WTC11 (cell line): ENCODE measurements around the gene ZNF556. TPM values are rescaled to one million over a fixed set of nuclear protein-coding genes. Genes with fewer than 3 reads are reported as not detected.
A peak's percentile ranks its signal among the peaks of the same experiment; 100 is the strongest.

Experiments
- ATAC-seq: fragments of 200-7000 bp; cut with Tn5 transposase; 2 replicates; pipeline ENCODE4 v1.10.0; 2021; ENCODE audit warnings: mild to moderate bottlenecking, moderate library complexity
- CTCF ChIA-PET: fragments of 300-600 bp; sonication (Branson Sonifier 250); formaldehyde crosslinking; loops from one replicate; lab custom pipeline; 2021; ENCODE audit warnings: antibody characterized with exemption; lab: Charles Lee
- POLR2A ChIA-PET: fragments of 350-600 bp; sonication (Branson Sonifier 250); formaldehyde crosslinking; loops from one replicate; lab custom pipeline; 2021; ENCODE audit warnings: antibody characterized with exemption; lab: Charles Lee
- DNase-seq: peaks from one replicate; pipeline ENCODE4 v3.0.0; 2021; ENCODE audit warnings: low spot score
- H3K27ac Mint-ChIP-seq: 2 replicates; pipeline ENCODE4 v1.8.0; 2021; ENCODE audit warnings: mixed read lengths
- H3K27me3 Mint-ChIP-seq: 2 replicates; pipeline ENCODE4 v1.8.0; 2021; ENCODE audit warnings: low read depth, mild to moderate bottlenecking, moderate library complexity, mixed read lengths
- H3K36me3 Mint-ChIP-seq: 2 replicates; pipeline ENCODE4 v1.8.0; 2021; ENCODE audit warnings: mixed read lengths
- H3K4me1 Mint-ChIP-seq: 2 replicates; pipeline ENCODE4 v1.8.0; 2022; ENCODE audit warnings: mixed read lengths
- H3K4me3 Mint-ChIP-seq: 2 replicates; pipeline ENCODE4 v1.8.0; 2021; ENCODE audit warnings: mild to moderate bottlenecking, moderate library complexity, mixed read lengths
- H3K9me3 Mint-ChIP-seq: 2 replicates; pipeline ENCODE4 v1.8.0; 2021; ENCODE audit warnings: mixed read lengths
- CREM ChIP-seq: sonication (generic); formaldehyde crosslinking; IDR thresholded peaks from 2 replicates; pipeline ENCODE4 v1.8.1; 2022; ENCODE audit warnings: mild to moderate bottlenecking, missing genetic modification reagents, moderate library complexity
- ESRRA ChIP-seq: sonication (generic); formaldehyde crosslinking; IDR thresholded peaks from 2 replicates; pipeline ENCODE4 v1.8.1; 2022; ENCODE audit warnings: mild to moderate bottlenecking, missing genetic modification reagents, borderline replicate concordance
- FOXJ3 ChIP-seq: sonication (generic); formaldehyde crosslinking; IDR thresholded peaks from 2 replicates; pipeline ENCODE4 v1.9.0; 2021; ENCODE audit warnings: missing genetic modification reagents, mild to moderate bottlenecking, borderline replicate concordance
- FOXP1 ChIP-seq: sonication (generic); formaldehyde crosslinking; IDR thresholded peaks from 2 replicates; pipeline ENCODE4 v1.8.0; 2022; ENCODE audit warnings: missing genetic modification reagents, mild to moderate bottlenecking, moderate library complexity, borderline replicate concordance
- NR1H2 ChIP-seq: sonication (generic); formaldehyde crosslinking; IDR thresholded peaks from 2 replicates; pipeline ENCODE4 v1.9.0; 2021; ENCODE audit warnings: mild to moderate bottlenecking, moderate library complexity, missing genetic modification reagents
- TEAD4 ChIP-seq: sonication (generic); formaldehyde crosslinking; IDR thresholded peaks from 2 replicates; pipeline ENCODE4 v1.8.0; 2022; ENCODE audit warnings: mild to moderate bottlenecking, missing genetic modification reagents
- ZBTB21 ChIP-seq: sonication (generic); formaldehyde crosslinking; IDR thresholded peaks from 2 replicates; pipeline ENCODE4 v1.8.1; 2023; ENCODE audit warnings: mild to moderate bottlenecking, missing genetic modification reagents, borderline replicate concordance
- total RNA-seq: library from RNA; stranded (reverse); gene quantifications from 3 replicates; pipeline ENCODE4 v1.2.3, GENCODE V29; 2021
- TF ChIP-seq, protein P1 (sequence below): sonication (generic); formaldehyde crosslinking; conservative IDR thresholded peaks from 2 replicates; pipeline ENCODE4 v1.8.1; 2023; ENCODE audit warnings: mild to moderate bottlenecking, low read depth, missing genetic modification reagents, moderate library complexity
- TF ChIP-seq, protein P2 (sequence below): sonication (generic); formaldehyde crosslinking; IDR thresholded peaks from 2 replicates; pipeline ENCODE4 v1.8.1; 2022; ENCODE audit warnings: mild to moderate bottlenecking, missing genetic modification reagents, moderate library complexity, borderline replicate concordance
- TF ChIP-seq, protein P3 (sequence below): sonication (generic); formaldehyde crosslinking; IDR thresholded peaks from 2 replicates; pipeline ENCODE4 v1.8.0; 2022; ENCODE audit warnings: missing genetic modification reagents
- TF ChIP-seq, protein P4 (sequence below): sonication (generic); formaldehyde crosslinking; IDR thresholded peaks from 2 replicates; pipeline ENCODE4 v1.8.1; 2023; ENCODE audit warnings: mild to moderate bottlenecking, missing genetic modification reagents
- TF ChIP-seq, protein P5 (sequence below): sonication (generic); formaldehyde crosslinking; IDR thresholded peaks from 2 replicates; pipeline ENCODE4 v1.8.1; 2022; ENCODE audit warnings: low read depth, missing genetic modification reagents, borderline replicate concordance

Gene ZNF556
- total RNA-seq, 1 experiment from 2014 or later, result 0.11 TPM

DNA sequence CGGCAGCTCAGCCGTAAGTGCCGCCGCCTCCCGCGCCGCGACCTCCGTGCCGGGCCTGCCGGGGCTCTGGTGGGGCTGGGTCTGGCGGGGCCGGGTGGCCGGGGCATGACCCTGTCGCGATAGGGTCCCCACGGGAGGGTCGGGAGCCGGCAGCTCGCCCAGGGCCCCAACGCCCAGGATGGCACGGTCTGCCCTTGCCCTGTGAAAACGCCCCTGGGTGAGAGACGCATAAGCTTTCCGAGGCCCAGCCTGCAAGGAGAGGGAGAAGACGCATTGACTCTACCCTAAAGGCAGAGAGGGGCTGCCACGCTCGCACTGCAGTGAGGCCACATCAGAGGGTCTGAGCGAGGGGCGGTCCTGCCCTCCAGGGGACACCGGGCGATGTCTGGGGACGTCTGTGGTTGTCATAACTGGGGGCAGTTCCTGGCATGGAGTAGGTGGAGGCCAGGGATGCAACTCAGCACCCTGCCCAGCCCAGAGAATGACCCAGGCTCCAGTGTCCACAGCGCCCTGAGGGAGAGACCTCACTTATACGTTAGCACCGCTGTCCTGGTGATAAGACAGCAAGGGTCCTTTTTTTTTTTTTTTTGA lies 46.9 kb upstream of the ZNF556 start:
- H3K9me3 Mint-ChIP-seq, result no peaks in the 10 kb centered on the region; the same call in 1 of the 2 replicates
- peak overlapping the region; percentile 91 for H3K4me3 Mint-ChIP-seq
- ATAC-seq, result peak; percentile 43
- peaks cover 5% of the 10 kb centered on the region for H3K36me3 Mint-ChIP-seq
- POLR2A ChIA-PET, result interaction anchor here (0.8 kb wide), 1 partner anchor 35 kb away, joined by 3 read pairs; the partner anchor contains the start of gene THOP1
- H3K27ac Mint-ChIP-seq, result 0 out of 2 replicates have a peak overlapping the region, but pooled peaks have one; percentile 49
- TF ChIP-seq NR1H2 (CRISPR knock-in tag) (no peak), ESRRA (CRISPR knock-in tag) (0 out of 2 replicates have a peak, but pooled peaks have one; percentile 7), FOXJ3 (CRISPR knock-in tag) (no peak), FOXP1 (CRISPR knock-in tag) (peak; percentile 9; the same call in 1 of the 2 replicates)
- TF ChIP-seq, protein P1, sequence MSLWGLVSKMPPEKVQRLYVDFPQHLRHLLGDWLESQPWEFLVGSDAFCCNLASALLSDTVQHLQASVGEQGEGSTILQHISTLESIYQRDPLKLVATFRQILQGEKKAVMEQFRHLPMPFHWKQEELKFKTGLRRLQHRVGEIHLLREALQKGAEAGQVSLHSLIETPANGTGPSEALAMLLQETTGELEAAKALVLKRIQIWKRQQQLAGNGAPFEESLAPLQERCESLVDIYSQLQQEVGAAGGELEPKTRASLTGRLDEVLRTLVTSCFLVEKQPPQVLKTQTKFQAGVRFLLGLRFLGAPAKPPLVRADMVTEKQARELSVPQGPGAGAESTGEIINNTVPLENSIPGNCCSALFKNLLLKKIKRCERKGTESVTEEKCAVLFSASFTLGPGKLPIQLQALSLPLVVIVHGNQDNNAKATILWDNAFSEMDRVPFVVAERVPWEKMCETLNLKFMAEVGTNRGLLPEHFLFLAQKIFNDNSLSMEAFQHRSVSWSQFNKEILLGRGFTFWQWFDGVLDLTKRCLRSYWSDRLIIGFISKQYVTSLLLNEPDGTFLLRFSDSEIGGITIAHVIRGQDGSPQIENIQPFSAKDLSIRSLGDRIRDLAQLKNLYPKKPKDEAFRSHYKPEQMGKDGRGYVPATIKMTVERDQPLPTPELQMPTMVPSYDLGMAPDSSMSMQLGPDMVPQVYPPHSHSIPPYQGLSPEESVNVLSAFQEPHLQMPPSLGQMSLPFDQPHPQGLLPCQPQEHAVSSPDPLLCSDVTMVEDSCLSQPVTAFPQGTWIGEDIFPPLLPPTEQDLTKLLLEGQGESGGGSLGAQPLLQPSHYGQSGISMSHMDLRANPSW (CRISPR knock-in tag), result no peak
- TF ChIP-seq, all 79 proteins: peak for 2
- CTCF ChIA-PET, result interaction anchor here (0.5 to 2.1 kb wide), 10 partner anchors 10 to 659 kb away, joined by 3 to 14 read pairs (median 4); partner anchors contain the start of genes ZNF555 and ZNF57
- no peaks in the 10 kb centered on the region for H3K27me3 Mint-ChIP-seq
- DNase-seq, result no peak
- H3K4me1 Mint-ChIP-seq, result no peaks in the 10 kb centered on the region

DNA sequence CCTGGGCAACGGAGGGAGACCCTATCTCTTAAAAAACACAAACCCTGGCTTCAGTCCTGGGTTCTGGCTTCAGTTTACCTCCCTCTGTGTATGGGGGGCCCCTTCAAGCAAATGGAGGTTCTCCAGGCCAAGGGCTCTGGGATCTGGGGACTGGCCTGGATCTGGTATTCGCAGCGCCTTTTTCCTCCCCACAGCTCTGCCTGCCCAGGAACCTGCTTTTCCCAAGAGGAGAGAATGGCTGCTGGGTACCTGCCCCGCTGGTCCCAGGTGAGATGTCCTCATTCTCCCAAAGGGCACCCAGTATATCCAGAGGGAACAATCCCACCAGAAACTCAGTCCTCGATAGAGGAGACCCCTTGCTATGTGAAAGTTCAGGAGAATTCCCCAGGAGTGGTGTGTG lies 44.3 kb upstream of the ZNF556 start:
- peaks cover 3% of the 10 kb centered on the region; the same call in 1 of the 2 replicates for H3K27me3 Mint-ChIP-seq
- POLR2A ChIA-PET, result no interaction called here
- peaks cover 16% of the 10 kb centered on the region for H3K36me3 Mint-ChIP-seq
- CTCF ChIA-PET, result interaction anchor here (0.6 to 1.4 kb wide), 2 partner anchors 65 to 186 kb away, joined by 3 to 5 read pairs; no protein-coding TSS in a partner anchor
- DNase-seq (no peak), ATAC-seq (no peak)
- H3K4me1 Mint-ChIP-seq, result no peaks in the 10 kb centered on the region
- H3K9me3 Mint-ChIP-seq, result peaks cover 11% of the 10 kb centered on the region
- no peak overlapping the region for H3K4me3 Mint-ChIP-seq
- TF ChIP-seq, protein P2, sequence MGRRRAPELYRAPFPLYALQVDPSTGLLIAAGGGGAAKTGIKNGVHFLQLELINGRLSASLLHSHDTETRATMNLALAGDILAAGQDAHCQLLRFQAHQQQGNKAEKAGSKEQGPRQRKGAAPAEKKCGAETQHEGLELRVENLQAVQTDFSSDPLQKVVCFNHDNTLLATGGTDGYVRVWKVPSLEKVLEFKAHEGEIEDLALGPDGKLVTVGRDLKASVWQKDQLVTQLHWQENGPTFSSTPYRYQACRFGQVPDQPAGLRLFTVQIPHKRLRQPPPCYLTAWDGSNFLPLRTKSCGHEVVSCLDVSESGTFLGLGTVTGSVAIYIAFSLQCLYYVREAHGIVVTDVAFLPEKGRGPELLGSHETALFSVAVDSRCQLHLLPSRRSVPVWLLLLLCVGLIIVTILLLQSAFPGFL, result no peak
- TF ChIP-seq ZBTB21 (CRISPR knock-in tag), result no peak
- no peak for TF ChIP-seq CREM (CRISPR knock-in tag)
- TF ChIP-seq, protein P3, sequence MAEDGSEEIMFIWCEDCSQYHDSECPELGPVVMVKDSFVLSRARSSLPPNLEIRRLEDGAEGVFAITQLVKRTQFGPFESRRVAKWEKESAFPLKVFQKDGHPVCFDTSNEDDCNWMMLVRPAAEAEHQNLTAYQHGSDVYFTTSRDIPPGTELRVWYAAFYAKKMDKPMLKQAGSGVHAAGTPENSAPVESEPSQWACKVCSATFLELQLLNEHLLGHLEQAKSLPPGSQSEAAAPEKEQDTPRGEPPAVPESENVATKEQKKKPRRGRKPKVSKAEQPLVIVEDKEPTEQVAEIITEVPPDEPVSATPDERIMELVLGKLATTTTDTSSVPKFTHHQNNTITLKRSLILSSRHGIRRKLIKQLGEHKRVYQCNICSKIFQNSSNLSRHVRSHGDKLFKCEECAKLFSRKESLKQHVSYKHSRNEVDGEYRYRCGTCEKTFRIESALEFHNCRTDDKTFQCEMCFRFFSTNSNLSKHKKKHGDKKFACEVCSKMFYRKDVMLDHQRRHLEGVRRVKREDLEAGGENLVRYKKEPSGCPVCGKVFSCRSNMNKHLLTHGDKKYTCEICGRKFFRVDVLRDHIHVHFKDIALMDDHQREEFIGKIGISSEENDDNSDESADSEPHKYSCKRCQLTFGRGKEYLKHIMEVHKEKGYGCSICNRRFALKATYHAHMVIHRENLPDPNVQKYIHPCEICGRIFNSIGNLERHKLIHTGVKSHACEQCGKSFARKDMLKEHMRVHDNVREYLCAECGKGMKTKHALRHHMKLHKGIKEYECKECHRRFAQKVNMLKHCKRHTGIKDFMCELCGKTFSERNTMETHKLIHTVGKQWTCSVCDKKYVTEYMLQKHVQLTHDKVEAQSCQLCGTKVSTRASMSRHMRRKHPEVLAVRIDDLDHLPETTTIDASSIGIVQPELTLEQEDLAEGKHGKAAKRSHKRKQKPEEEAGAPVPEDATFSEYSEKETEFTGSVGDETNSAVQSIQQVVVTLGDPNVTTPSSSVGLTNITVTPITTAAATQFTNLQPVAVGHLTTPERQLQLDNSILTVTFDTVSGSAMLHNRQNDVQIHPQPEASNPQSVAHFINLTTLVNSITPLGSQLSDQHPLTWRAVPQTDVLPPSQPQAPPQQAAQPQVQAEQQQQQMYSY (CRISPR knock-in tag), result no peak
- H3K27ac Mint-ChIP-seq, result no peak overlapping the region

DNA sequence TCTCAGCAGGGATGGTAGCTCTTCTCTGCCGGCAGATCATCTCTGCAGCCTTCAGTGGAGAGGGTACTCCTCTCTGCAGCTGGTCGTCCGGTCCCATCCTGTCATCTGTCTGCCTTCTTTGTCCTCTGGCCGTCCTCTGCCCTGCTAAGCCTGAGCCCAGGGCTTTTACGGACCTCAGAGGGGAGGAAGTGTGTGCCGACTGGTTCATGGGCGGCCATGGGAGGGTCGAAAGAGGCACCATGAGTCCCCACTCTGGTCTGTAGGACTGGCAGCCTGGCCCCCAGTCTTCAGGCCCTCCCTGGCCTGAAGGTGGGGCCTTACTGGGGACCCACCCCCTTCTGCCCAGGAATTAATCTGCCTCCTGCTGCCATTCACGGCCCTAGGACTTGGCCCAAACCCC lies 43.5 kb upstream of the ZNF556 start:
- DNase-seq, result no peak
- Mint-ChIP-seq H3K4me3 (no peak overlapping the region), H3K9me3 (peaks cover 19% of the 10 kb centered on the region), H3K36me3 (peaks cover 24% of the 10 kb centered on the region)
- CTCF ChIA-PET, result no interaction called here
- TF ChIP-seq TEAD4 (CRISPR knock-in tag), result no peak
- TF ChIP-seq, protein P4, sequence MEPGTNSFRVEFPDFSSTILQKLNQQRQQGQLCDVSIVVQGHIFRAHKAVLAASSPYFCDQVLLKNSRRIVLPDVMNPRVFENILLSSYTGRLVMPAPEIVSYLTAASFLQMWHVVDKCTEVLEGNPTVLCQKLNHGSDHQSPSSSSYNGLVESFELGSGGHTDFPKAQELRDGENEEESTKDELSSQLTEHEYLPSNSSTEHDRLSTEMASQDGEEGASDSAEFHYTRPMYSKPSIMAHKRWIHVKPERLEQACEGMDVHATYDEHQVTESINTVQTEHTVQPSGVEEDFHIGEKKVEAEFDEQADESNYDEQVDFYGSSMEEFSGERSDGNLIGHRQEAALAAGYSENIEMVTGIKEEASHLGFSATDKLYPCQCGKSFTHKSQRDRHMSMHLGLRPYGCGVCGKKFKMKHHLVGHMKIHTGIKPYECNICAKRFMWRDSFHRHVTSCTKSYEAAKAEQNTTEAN (CRISPR knock-in tag), result no peak
- TF ChIP-seq, protein P5, sequence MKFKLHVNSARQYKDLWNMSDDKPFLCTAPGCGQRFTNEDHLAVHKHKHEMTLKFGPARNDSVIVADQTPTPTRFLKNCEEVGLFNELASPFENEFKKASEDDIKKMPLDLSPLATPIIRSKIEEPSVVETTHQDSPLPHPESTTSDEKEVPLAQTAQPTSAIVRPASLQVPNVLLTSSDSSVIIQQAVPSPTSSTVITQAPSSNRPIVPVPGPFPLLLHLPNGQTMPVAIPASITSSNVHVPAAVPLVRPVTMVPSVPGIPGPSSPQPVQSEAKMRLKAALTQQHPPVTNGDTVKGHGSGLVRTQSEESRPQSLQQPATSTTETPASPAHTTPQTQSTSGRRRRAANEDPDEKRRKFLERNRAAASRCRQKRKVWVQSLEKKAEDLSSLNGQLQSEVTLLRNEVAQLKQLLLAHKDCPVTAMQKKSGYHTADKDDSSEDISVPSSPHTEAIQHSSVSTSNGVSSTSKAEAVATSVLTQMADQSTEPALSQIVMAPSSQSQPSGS (CRISPR knock-in tag), result no peak
- TF ChIP-seq, all 79 proteins: peak for 0
- Mint-ChIP-seq H3K27me3 (peaks cover 3% of the 10 kb centered on the region; the same call in 1 of the 2 replicates), H3K4me1 (no peaks in the 10 kb centered on the region), H3K27ac (no peak overlapping the region)
- POLR2A ChIA-PET, result no interaction called here
- no peak for ATAC-seq
